GM12878 (cell line): ENCODE results near the gene SFT2D1. TPM values are rescaled to one million over a fixed set of nuclear protein-coding genes. Genes with fewer than 3 reads are reported as not detected.

Experiments used
- ATAC-seq: fragments of 200-7000 bp; cut with Tn5 transposase; 3 replicates; pipeline ENCODE4 v1.9.1; 2020; ENCODE audit warnings: mild to moderate bottlenecking, moderate library complexity
- BruUV-seq: library from RNA; stranded (reverse); fragments of 400-500 nt; replicated peaks from 2 replicates; lab custom pipeline; 2021; lab: Mats Ljungman, UMichigan
- CTCF ChIA-PET: fragments of 300-600 bp; sonication (Branson Sonifier 250); formaldehyde crosslinking; extraction: SDS; loops from one replicate; lab custom pipeline; 2021; ENCODE audit warnings: inconsistent platforms; lab: Yijun Ruan, JAX
- POLR2A ChIA-PET: fragments of 350-600 bp; formaldehyde crosslinking; extraction: SDS; loops from one replicate; lab custom pipeline; 2021; ENCODE audit warnings: inconsistent platforms; lab: Charles Lee
- RAD21 ChIA-PET: fragments of 300-600 bp; sonication (Branson Sonifier 250); formaldehyde crosslinking; loops from one replicate; lab custom pipeline; 2023; ENCODE audit warnings: antibody characterized with exemption; ENCODE audit not compliant: unreplicated experiment; lab: Charles Lee
- SMC1A ChIA-PET: fragments of 300-600 bp; sonication (Branson Sonifier 250); formaldehyde crosslinking; loops from one replicate; lab custom pipeline; 2023; ENCODE audit not compliant: unreplicated experiment, uncharacterized antibody; lab: Charles Lee
- DNase-seq: peaks from one replicate; pipeline ENCODE4 v3.0.0-alpha.2; 2011; ENCODE audit warnings: low read depth, low spot score
- FAIRE-seq: peaks from 3 replicates; lab custom pipeline; 2011; peaks lifted over from hg19 to GRCh38; lab: Jason Lieb, UNC
- H2AFZ ChIP-seq: 2 replicates; pipeline ENCODE4 v1.6.0; 2011; ENCODE audit warnings: low read depth, low read length, control low read depth; ENCODE audit not compliant: control insufficient read depth
- H3K27ac ChIP-seq: 2 replicates; pipeline ENCODE4 v1.5.1; 2011; ENCODE audit warnings: control low read depth; ENCODE audit not compliant: control insufficient read depth, insufficient read depth
- H3K27me3 ChIP-seq, 2 experiments: replicated peaks in 1 of 2; 2 replicates each; pipeline versions ENCODE4 v1.6.0 to v1.6.1; 2011; ENCODE audit warnings: low read length in 1 of 2; ENCODE audit not compliant: control insufficient read depth in 2 of 2, insufficient read depth in 2 of 2
- H3K36me3 ChIP-seq, 2 experiments: 2 replicates each; pipeline ENCODE4 v1.5.1; 2011; ENCODE audit warnings: low read length in 1 of 2; ENCODE audit not compliant: control insufficient read depth in 2 of 2, insufficient read depth in 2 of 2
- H3K4me1 ChIP-seq: 2 replicates; pipeline ENCODE4 v1.6.1; 2011; ENCODE audit warnings: mild to moderate bottlenecking, low read length, moderate library complexity, mixed read lengths; ENCODE audit not compliant: control insufficient read depth, insufficient read depth
- H3K4me2 ChIP-seq: 2 replicates; pipeline ENCODE4 v1.6.0; 2011; ENCODE audit warnings: control low read depth; ENCODE audit not compliant: control insufficient read depth, insufficient read depth
- H3K4me3 ChIP-seq: fragments of 200-600 bp; sonication (generic); 2 replicates; pipeline ENCODE4 v1.5.1; 2016
- H3K79me2 ChIP-seq: 2 replicates; pipeline ENCODE4 v1.6.0; 2011; ENCODE audit warnings: low read length; ENCODE audit not compliant: control insufficient read depth, insufficient read depth
- H3K9ac ChIP-seq: 2 replicates; pipeline ENCODE4 v1.8.0; 2011; ENCODE audit warnings: low read length, control low read depth, mixed read lengths; ENCODE audit not compliant: control insufficient read depth, insufficient read depth
- H3K9me3 ChIP-seq: replicated peaks from 3 replicates; pipeline ENCODE4 v1.5.1; 2011; ENCODE audit warnings: mild to moderate bottlenecking, low read length; ENCODE audit not compliant: control insufficient read depth, insufficient read depth
- H4K20me1 ChIP-seq: 2 replicates; pipeline ENCODE4 v1.6.0; 2011; ENCODE audit not compliant: control insufficient read depth, insufficient read depth
- ASH2L ChIP-seq: fragments of 300-600, 200-600 bp; sonication (generic); IDR thresholded peaks from 2 replicates; pipeline ENCODE4 v1.6.1; 2017; ENCODE audit warnings: low read depth, mild to moderate bottlenecking, borderline replicate concordance
- BCL11A ChIP-seq: IDR thresholded peaks from 2 replicates; pipeline ENCODE4 v1.6.1; 2011; ENCODE audit warnings: low read depth, low read length
- CBX5 ChIP-seq: sonication (generic); IDR thresholded peaks from 2 replicates; pipeline ENCODE4 v1.6.1; 2016; ENCODE audit warnings: low read depth, moderate library complexity, mild to moderate bottlenecking, inconsistent platforms
- EZH2 ChIP-seq: IDR thresholded peaks from 2 replicates; pipeline ENCODE4 v1.6.1; 2012; ENCODE audit warnings: low read depth, mild to moderate bottlenecking, control low read depth, inconsistent platforms, low read length, borderline replicate concordance; ENCODE audit not compliant: control insufficient read depth
- IKZF1 ChIP-seq: fragments of 450-650 bp; conservative IDR thresholded peaks from 2 replicates; pipeline ENCODE4 v1.6.1; 2017; ENCODE audit warnings: antibody characterized with exemption, mild to moderate bottlenecking
- IRF4 ChIP-seq: IDR thresholded peaks from 2 replicates; pipeline ENCODE4 v1.6.1; 2011; ENCODE audit warnings: low read depth, low read length
- JUNB ChIP-seq: IDR thresholded peaks from 2 replicates; pipeline ENCODE4 v1.6.1; 2016; ENCODE audit warnings: antibody characterized with exemption, mild to moderate bottlenecking
- MXI1 ChIP-seq: fragments of 150-350 bp; IDR thresholded peaks from 2 replicates; pipeline ENCODE4 v1.6.1; 2011; ENCODE audit warnings: low read depth, mild to moderate bottlenecking, inconsistent platforms, low read length, improper control_type of control experiment
- NFIC ChIP-seq: IDR thresholded peaks from 2 replicates; pipeline ENCODE4 v1.6.1; 2012; ENCODE audit warnings: low read depth, mild to moderate bottlenecking, inconsistent platforms, low read length, moderate library complexity
- NR2C1 ChIP-seq: fragments of 450-650 bp; IDR thresholded peaks from 2 replicates; pipeline ENCODE4 v1.6.1; 2017; ENCODE audit warnings: antibody characterized with exemption, mild to moderate bottlenecking, moderate library complexity
- POLR2A ChIP-seq: IDR thresholded peaks from 2 replicates; pipeline ENCODE4 v1.6.1; 2011; ENCODE audit warnings: low read depth, mild to moderate bottlenecking, low read length
- RFX5 ChIP-seq: IDR thresholded peaks from 2 replicates; pipeline ENCODE4 v1.6.1; 2011; ENCODE audit warnings: low read depth, low read length, improper control_type of control experiment
- TCF12 ChIP-seq: IDR thresholded peaks from 2 replicates; pipeline ENCODE4 v1.6.1; 2011; ENCODE audit warnings: low read depth, mild to moderate bottlenecking, low read length
- ZNF384 ChIP-seq: IDR thresholded peaks from 2 replicates; pipeline ENCODE4 v1.6.1; 2012; ENCODE audit warnings: low read depth, mild to moderate bottlenecking, low read length, improper control_type of control experiment, borderline replicate concordance
- WGBS: methylation state at CpG from one replicate; pipeline ENCODE4 v1.1.6; 2016; ENCODE audit warnings: low lambda C conversion rate; ENCODE audit not compliant: insufficient replicate concordance, insufficient coverage; ENCODE audit errors: missing lambda C conversion rate; 5-methylcytosine and 5-hydroxymethylcytosine counted together
- in situ Hi-C: fragments of 300-500 bp; cut with MboI; formaldehyde crosslinking; loops from 9 replicates; pipeline ENCODE4 v1.14.3; 2018; ENCODE audit warnings: mixed read lengths
- intact Hi-C: fragments of 100-400 bp; cut with micrococcal nuclease; formaldehyde crosslinking; loops from one replicate; pipeline ENCODE4 v1.14.2; 2022; ENCODE audit not compliant: unreplicated experiment
- polyA plus RNA-seq, 11 experiments: library from polyadenylated mRNA; depleted of rRNA in 4 of 11; unstranded in 6 of 11; stranded (reverse) in 5 of 11; fragments of >200 nt; fragmentation: Nextera tagmentation in 4 of 11; fragmentation: Illumina TruSeq in 1 of 11; extraction: Ambion mirVana in 4 of 11; extraction: Trizol in 1 of 11; gene quantifications; 1 replicate in 1 of 11; 2 replicates in 10 of 11; pipeline versions ENCODE4 v1.2.1 to v1.2.3, GENCODE V29; 2011 to 2016; ENCODE audit warnings: inconsistent platforms in 2 of 11, missing spikeins in 2 of 11, low read depth in 1 of 11
- total RNA-seq, 4 experiments: library from RNA; depleted of rRNA in 3 of 4; stranded (reverse); fragments of >200 nt in 3 of 4; fragmentation: Illumina TruSeq in 1 of 4; extraction: Trizol in 1 of 4; gene quantifications; 2 replicates each; pipeline versions ENCODE4 v1.2.1 to v1.2.3, GENCODE V29; 2013 to 2021
- TF ChIP-seq, protein P1 (sequence below): IDR thresholded peaks from 2 replicates; pipeline ENCODE4 v1.6.1; 2011; ENCODE audit warnings: borderline replicate concordance, low read depth, mild to moderate bottlenecking, moderate library complexity, mixed read lengths, low read length; ENCODE audit not compliant: insufficient read depth; ENCODE audit errors: extremely low read length
- TF ChIP-seq, protein P2 (sequence below): fragments of 450-650 bp; IDR thresholded peaks from 2 replicates; pipeline ENCODE4 v1.6.1; 2017; ENCODE audit warnings: mild to moderate bottlenecking
- TF ChIP-seq, protein P3 (sequence below): IDR thresholded peaks from 2 replicates; pipeline ENCODE4 v1.6.1; 2011; ENCODE audit warnings: borderline replicate concordance, low read depth, mild to moderate bottlenecking, moderate library complexity, low read length; ENCODE audit not compliant: insufficient read depth, poor library complexity, severe bottlenecking

SFT2D1 gene
- total and polyA plus RNA-seq, 10 of the 15 experiments (the other 5 are each of a cell fraction or from before 2014, with no cell fraction given), result 69.5 to 281 (median 124) TPM

DNA sequence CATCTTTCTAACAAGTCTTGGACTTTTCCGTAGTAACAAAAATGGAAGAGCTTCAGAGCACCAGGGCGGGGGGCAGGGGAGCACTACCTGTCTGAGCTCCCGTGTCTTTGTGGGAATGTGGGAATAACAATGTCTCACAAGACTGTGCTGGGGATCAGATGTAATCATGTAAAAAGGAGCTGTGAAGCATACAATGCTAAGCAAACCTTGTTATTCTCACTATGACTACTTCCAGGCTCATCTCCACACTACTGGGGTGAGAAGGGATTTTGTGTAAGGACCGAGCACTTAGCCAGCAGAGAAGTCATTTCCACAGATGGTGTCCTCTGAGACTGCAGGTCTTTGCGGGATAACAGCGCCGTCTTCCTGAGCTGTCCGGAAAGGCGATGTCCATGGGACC, 61.2 kb downstream of the SFT2D1 start:
- intact Hi-C loops (no loop called here), in situ Hi-C loops (no loop called here)
- FAIRE-seq, result peak; percentile 38
- 64% methylated on average over 9 of the region's 9 CpGs for WGBS
- DNase-seq, result no peak
- Histone ChIP-seq H3K36me3 (no peaks in the 10 kb centered on the region), H3K27ac (peak overlapping the region; percentile 48), H3K4me1 (peaks cover 38% of the 10 kb centered on the region), H2AFZ (no peak overlapping the region), H3K79me2 (no peaks in the 10 kb centered on the region), H3K4me2 (no peak overlapping the region; the same call in 1 of the 2 replicates), H3K27me3 (no peaks in the 10 kb centered on the region), H3K9me3 (no peaks in the 10 kb centered on the region; the same call in 2 of the 3 replicates), H4K20me1 (no peaks in the 10 kb centered on the region), H3K9ac (no peak overlapping the region), H3K4me3 (no peak overlapping the region)
- no TSS peak for BruUV-seq
- ChIA-PET SMC1A (interaction anchor here (0.5 to 3.8 kb wide), 13 partner anchors 13 to 707 kb away, joined by 3 to 29 read pairs (median 4); partner anchors contain the start of gene PRR18), CTCF (interaction anchor here (0.5 to 3.9 kb wide), 8 partner anchors 29 to 816 kb away, joined by 3 to 58 read pairs (median 5); partner anchors contain the start of gene PRR18), RAD21 (interaction anchor here (0.7 to 3.3 kb wide), 10 partner anchors 13 to 119 kb away, joined by 3 to 21 read pairs (median 4); partner anchors contain the start of gene PRR18), POLR2A (interaction anchor here (1.0 to 2.3 kb wide), 4 partner anchors 27 to 56 kb away, joined by 4 to 8 read pairs (median 5); partner anchors contain the start of gene PRR18)
- ATAC-seq, result peak; percentile 67
- TF ChIP-seq, protein P1, sequence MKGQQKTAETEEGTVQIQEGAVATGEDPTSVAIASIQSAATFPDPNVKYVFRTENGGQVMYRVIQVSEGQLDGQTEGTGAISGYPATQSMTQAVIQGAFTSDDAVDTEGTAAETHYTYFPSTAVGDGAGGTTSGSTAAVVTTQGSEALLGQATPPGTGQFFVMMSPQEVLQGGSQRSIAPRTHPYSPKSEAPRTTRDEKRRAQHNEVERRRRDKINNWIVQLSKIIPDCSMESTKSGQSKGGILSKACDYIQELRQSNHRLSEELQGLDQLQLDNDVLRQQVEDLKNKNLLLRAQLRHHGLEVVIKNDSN, result no peak
- TF ChIP-seq, protein P2, sequence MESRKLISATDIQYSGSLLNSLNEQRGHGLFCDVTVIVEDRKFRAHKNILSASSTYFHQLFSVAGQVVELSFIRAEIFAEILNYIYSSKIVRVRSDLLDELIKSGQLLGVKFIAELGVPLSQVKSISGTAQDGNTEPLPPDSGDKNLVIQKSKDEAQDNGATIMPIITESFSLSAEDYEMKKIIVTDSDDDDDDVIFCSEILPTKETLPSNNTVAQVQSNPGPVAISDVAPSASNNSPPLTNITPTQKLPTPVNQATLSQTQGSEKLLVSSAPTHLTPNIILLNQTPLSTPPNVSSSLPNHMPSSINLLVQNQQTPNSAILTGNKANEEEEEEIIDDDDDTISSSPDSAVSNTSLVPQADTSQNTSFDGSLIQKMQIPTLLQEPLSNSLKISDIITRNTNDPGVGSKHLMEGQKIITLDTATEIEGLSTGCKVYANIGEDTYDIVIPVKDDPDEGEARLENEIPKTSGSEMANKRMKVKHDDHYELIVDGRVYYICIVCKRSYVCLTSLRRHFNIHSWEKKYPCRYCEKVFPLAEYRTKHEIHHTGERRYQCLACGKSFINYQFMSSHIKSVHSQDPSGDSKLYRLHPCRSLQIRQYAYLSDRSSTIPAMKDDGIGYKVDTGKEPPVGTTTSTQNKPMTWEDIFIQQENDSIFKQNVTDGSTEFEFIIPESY, result no peak
- TF ChIP-seq POLR2A, result no peak
- TF ChIP-seq CBX5, result 0 out of 2 replicates have a peak, but pooled peaks have one; percentile 29
- no peak for TF ChIP-seq ASH2L
- TF ChIP-seq BCL11A, result 0 out of 2 replicates have a peak, but pooled peaks have one; percentile 4
- no peak for TF ChIP-seq NR2C1
- TF ChIP-seq TCF12, result 0 out of 2 replicates have a peak, but pooled peaks have one; percentile 12
- no peak for TF ChIP-seq ZNF384
- peak; percentile 74 for TF ChIP-seq IRF4
- TF ChIP-seq EZH2, result no peak
- peak; percentile 54; the same call in 1 of the 2 replicates for TF ChIP-seq NFIC
- peak; percentile 70 for TF ChIP-seq JUNB
- 0 out of 2 replicates have a peak, but pooled peaks have one; percentile 28 for TF ChIP-seq IKZF1
- TF ChIP-seq, protein P3, sequence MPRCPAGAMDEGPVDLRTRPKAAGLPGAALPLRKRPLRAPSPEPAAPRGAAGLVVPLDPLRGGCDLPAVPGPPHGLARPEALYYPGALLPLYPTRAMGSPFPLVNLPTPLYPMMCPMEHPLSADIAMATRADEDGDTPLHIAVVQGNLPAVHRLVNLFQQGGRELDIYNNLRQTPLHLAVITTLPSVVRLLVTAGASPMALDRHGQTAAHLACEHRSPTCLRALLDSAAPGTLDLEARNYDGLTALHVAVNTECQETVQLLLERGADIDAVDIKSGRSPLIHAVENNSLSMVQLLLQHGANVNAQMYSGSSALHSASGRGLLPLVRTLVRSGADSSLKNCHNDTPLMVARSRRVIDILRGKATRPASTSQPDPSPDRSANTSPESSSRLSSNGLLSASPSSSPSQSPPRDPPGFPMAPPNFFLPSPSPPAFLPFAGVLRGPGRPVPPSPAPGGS, result peak; percentile 81
- no peak for TF ChIP-seq MXI1
- TF ChIP-seq RFX5, result no peak
